Prostate gland (tissue), 2 donors: ENCODE measurements around the gene PLRG1. TPM values are rescaled to one million over a fixed set of nuclear protein-coding genes. Genes with fewer than 3 reads are reported as not detected.

Experiments
- DNase-seq: peaks from one replicate; pipeline ENCODE4 v3.0.0-alpha.2; 2019; ENCODE audit warnings: low spot score
- H3K27ac ChIP-seq, 2 donors: fragments of 200-600 bp; sonication (generic); 2 replicates each; pipeline ENCODE4 v1.5.1; 2017 to 2019
- H3K27me3 ChIP-seq: fragments of 200-600 bp; sonication (generic); replicated peaks from 2 replicates; pipeline ENCODE4 v1.5.1; 2019; ENCODE audit not compliant: insufficient read depth
- H3K36me3 ChIP-seq, 2 donors: fragments of 200-600 bp; sonication (generic); 1 replicate in 1 of 2; 2 replicates in 1 of 2; pipeline versions ENCODE4 v1.5.1 to v1.8.1; 2017 to 2019
- H3K4me1 ChIP-seq: fragments of 200-600 bp; sonication (generic); replicated peaks from 2 replicates; pipeline ENCODE4 v1.5.1; 2019
- H3K4me3 ChIP-seq, 2 donors: fragments of 200-600 bp; sonication (generic); 2 replicates each; pipeline ENCODE4 v1.5.1; 2017 to 2019
- H3K9me3 ChIP-seq: fragments of 200-600 bp; sonication (generic); 2 replicates; pipeline ENCODE4 v1.5.1; 2017
- POLR2A ChIP-seq: fragments of 450-650 bp; IDR thresholded peaks from one replicate; pipeline ENCODE4 v1.6.1; 2016; ENCODE audit warnings: antibody characterized with exemption, mild to moderate bottlenecking
- POLR2AphosphoS5 ChIP-seq: sonication (generic); formaldehyde crosslinking; IDR thresholded peaks from one replicate; pipeline ENCODE4 v1.6.1; 2017; ENCODE audit warnings: antibody characterized with exemption
- WGBS: methylation state at CpG from one replicate; pipeline ENCODE4 v1.1.5; 2018; 5-methylcytosine and 5-hydroxymethylcytosine counted together
- intact Hi-C: fragments of 100-400 bp; cut with DNase I; formaldehyde crosslinking; loops from one replicate; pipeline ENCODE4 v1.14.2; 2022
- total RNA-seq, 2 donors: library from RNA; depleted of rRNA; stranded (reverse); fragments of >200 nt; gene quantifications; one replicate each; pipeline ENCODE4 v1.1.0, GENCODE V29; 2016
- TF ChIP-seq, protein P1 (sequence below), 4 experiments: fragments of 200-600 bp in 2 of 4; fragments of 450-650 bp in 2 of 4; sonication (generic) in 2 of 4; IDR thresholded peaks; 1 replicate in 3 of 4; 2 replicates in 1 of 4; pipeline ENCODE4 v1.5.1; 2016 to 2019; ENCODE audit warnings: antibody characterized with exemption in 4 of 4, mild to moderate bottlenecking in 2 of 4, moderate library complexity in 2 of 4

The PLRG1 gene
- total RNA-seq, 2 donors from 2014 or later: 28.2 to 48.3 TPM

DNA sequence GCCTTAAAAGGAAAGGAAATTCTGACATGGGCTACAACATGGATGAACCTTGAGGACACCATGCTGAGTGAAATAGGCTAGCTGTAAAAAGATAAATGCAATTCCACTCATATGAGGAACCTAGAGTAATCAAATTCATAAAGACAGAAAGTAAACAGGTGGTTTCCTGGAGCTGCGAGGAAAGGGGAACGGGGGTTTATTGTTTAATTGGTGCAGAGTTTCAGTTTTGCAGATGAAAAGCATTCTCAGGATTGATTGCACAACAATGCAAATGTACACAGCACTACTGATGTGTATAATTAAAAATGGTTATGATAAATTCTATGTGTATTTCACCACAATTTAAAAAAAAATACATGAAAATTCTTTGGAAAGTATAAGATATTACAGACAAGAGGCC is 24.0 kb downstream of the PLRG1 start:
- intact Hi-C loops: no loop called here
- H3K4me1 ChIP-seq: no peaks in the 10 kb centered on the region
- 25% methylated on average over 2 of the region's 2 CpGs for WGBS
- no peak for DNase-seq
- no peaks in the 10 kb centered on the region for H3K9me3 ChIP-seq
- H3K4me3 ChIP-seq: no peak overlapping the region
- TF ChIP-seq POLR2A: no peak
- H3K27me3 ChIP-seq: no peaks in the 10 kb centered on the region
- no peaks in the 10 kb centered on the region for H3K36me3 ChIP-seq
- no peak overlapping the region for H3K27ac ChIP-seq

- intact Hi-C loops: no loop called here
- Histone ChIP-seq H3K4me3 (no peak overlapping the region), H3K27ac (no peak overlapping the region), H3K9me3 (no peaks in the 10 kb centered on the region), H3K4me1 (no peaks in the 10 kb centered on the region), H3K27me3 (no peaks in the 10 kb centered on the region), H3K36me3 (no peaks in the 10 kb centered on the region)
- DNase-seq: no peak
- TF ChIP-seq, protein P1, sequence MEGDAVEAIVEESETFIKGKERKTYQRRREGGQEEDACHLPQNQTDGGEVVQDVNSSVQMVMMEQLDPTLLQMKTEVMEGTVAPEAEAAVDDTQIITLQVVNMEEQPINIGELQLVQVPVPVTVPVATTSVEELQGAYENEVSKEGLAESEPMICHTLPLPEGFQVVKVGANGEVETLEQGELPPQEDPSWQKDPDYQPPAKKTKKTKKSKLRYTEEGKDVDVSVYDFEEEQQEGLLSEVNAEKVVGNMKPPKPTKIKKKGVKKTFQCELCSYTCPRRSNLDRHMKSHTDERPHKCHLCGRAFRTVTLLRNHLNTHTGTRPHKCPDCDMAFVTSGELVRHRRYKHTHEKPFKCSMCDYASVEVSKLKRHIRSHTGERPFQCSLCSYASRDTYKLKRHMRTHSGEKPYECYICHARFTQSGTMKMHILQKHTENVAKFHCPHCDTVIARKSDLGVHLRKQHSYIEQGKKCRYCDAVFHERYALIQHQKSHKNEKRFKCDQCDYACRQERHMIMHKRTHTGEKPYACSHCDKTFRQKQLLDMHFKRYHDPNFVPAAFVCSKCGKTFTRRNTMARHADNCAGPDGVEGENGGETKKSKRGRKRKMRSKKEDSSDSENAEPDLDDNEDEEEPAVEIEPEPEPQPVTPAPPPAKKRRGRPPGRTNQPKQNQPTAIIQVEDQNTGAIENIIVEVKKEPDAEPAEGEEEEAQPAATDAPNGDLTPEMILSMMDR (IDR thresholded peaks at IDR 0.05): no peak
- TF ChIP-seq POLR2AphosphoS5: no peak
- no peak for TF ChIP-seq POLR2A
Observed at GRCh38 chr4:154521607-154522006, 28.6 kb downstream of the PLRG1 start.

DNA sequence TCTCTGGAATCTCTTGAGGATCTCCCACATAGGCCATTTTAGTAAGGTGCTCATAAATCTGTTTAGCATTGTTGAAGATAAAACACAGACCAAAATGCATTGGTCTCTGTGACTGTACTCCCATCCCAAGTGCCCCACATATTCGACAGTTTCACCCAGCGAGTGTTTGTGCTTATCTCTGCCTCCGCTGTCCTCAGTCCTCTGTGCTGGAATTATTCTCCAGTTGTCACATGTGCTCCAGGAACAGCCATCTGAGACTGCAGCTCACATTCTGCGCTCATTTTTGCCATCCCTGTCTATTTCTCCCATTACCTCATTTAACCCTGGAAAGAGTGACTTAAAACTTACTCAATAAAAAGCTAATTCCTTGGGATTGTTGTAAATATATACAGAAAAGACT is 31.0 kb downstream of the PLRG1 start:
- no peaks in the 10 kb centered on the region for H3K27me3 ChIP-seq

GRCh38 chr4:154517591-154517990 is 32.6 kb downstream of the PLRG1 start:
- DNase-seq: no peak
- Histone ChIP-seq H3K4me3 (no peak overlapping the region), H3K27ac (no peak overlapping the region), H3K9me3 (no peaks in the 10 kb centered on the region), H3K4me1 (no peaks in the 10 kb centered on the region), H3K27me3 (no peaks in the 10 kb centered on the region), H3K36me3 (no peaks in the 10 kb centered on the region)
- WGBS: 63% methylated on average over 4 of the region's 4 CpGs
- TF ChIP-seq, protein P1 (IDR thresholded peaks at IDR 0.05): no peak
- TF ChIP-seq POLR2AphosphoS5: no peak
- TF ChIP-seq POLR2A: no peak
- intact Hi-C loops: no loop called here

More for the DNA sequence above, 31.0 kb downstream of the PLRG1 start:
- H3K4me1 ChIP-seq: no peaks in the 10 kb centered on the region
- WGBS: 92% methylated on average over 4 of the region's 4 CpGs
- H3K4me3 ChIP-seq: no peak overlapping the region
- no peaks in the 10 kb centered on the region for H3K36me3 ChIP-seq
- no peaks in the 10 kb centered on the region for H3K9me3 ChIP-seq
- TF ChIP-seq, protein P1 (IDR thresholded peaks at IDR 0.05): no peak
- TF ChIP-seq POLR2A (no peak), POLR2AphosphoS5 (no peak)
- intact Hi-C loops: no loop called here
- H3K27ac ChIP-seq: no peak overlapping the region
- no peak for DNase-seq

GRCh38 chr4:154516318-154517029 is 33.7 kb downstream of the PLRG1 start:
- H3K36me3 ChIP-seq: no peaks in the 10 kb centered on the region
- WGBS: 23% methylated on average over 1 of the region's 1 CpG
- intact Hi-C loops: no loop called here

More at GRCh38 chr4:154516318-154517029, 33.7 kb downstream of the PLRG1 start:
- TF ChIP-seq POLR2A (no peak), POLR2AphosphoS5 (no peak)
- TF ChIP-seq, protein P1 (IDR thresholded peaks at IDR 0.05): no peak
- Histone ChIP-seq H3K4me1 (no peaks in the 10 kb centered on the region), H3K27me3 (no peaks in the 10 kb centered on the region), H3K4me3 (no peak overlapping the region), H3K9me3 (no peaks in the 10 kb centered on the region), H3K27ac (no peak overlapping the region)
- no peak for DNase-seq
